Vagina (tissue), 2 donors: ENCODE measurements around the gene PHF10. TPM values are rescaled to one million over a fixed set of nuclear protein-coding genes. Genes with fewer than 3 reads are reported as not detected.

Experiments
- DNase-seq, 2 donors: peaks; one replicate each; pipeline ENCODE4 v3.0.0-alpha.2; 2017; ENCODE audit errors: extremely low spot score in 2 of 2
- H3K27ac ChIP-seq: fragments of 200-600 bp; sonication (generic); one replicate; pipeline ENCODE4 v1.5.1; 2019
- H3K27me3 ChIP-seq: fragments of 200-600 bp; sonication (generic); one replicate; pipeline ENCODE4 v1.5.1; 2019
- H3K36me3 ChIP-seq, 2 donors: fragments of 200-600 bp; sonication (generic); one replicate each; pipeline ENCODE4 v1.5.1; 2017 to 2019
- H3K4me1 ChIP-seq: fragments of 200-600 bp; sonication (generic); one replicate; pipeline ENCODE4 v1.5.1; 2019
- H3K4me3 ChIP-seq, 2 donors: fragments of 200-600 bp; sonication (generic); 1 replicate in 1 of 2; 2 replicates in 1 of 2; pipeline ENCODE4 v1.5.1; 2016 to 2019
- H3K9me3 ChIP-seq: fragments of 200-600 bp; sonication (generic); one replicate; pipeline ENCODE4 v1.5.1; 2019
- POLR2A ChIP-seq, 2 donors: fragments of 450-650 bp; IDR thresholded peaks; one replicate each; pipeline ENCODE4 v1.6.1; 2017; ENCODE audit warnings: antibody characterized with exemption in 2 of 2, mild to moderate bottlenecking in 2 of 2, moderate library complexity in 2 of 2
- POLR2AphosphoS5 ChIP-seq, 2 donors: sonication (generic); formaldehyde crosslinking; IDR thresholded peaks; one replicate each; pipeline ENCODE4 v1.9.0; 2017; ENCODE audit warnings: antibody characterized with exemption in 2 of 2, mild to moderate bottlenecking in 2 of 2, low read depth in 1 of 2; ENCODE audit not compliant: insufficient read depth in 1 of 2
- intact Hi-C: fragments of 100-400 bp; cut with DNase I; formaldehyde crosslinking; loops from one replicate; pipeline ENCODE4 v1.15.1; 2023
- total RNA-seq: library from RNA; depleted of rRNA; stranded (reverse); fragments of >200 nt; gene quantifications from one replicate; pipeline ENCODE4 v1.2.3, GENCODE V29; 2016
- TF ChIP-seq, protein P1 (sequence below), 3 experiments: fragments of 450-650 bp in 2 of 3; fragments of 200-600 bp in 1 of 3; sonication (generic) in 1 of 3; IDR thresholded peaks; one replicate each; pipeline ENCODE4 v1.5.1; 2017 to 2019; ENCODE audit warnings: antibody characterized with exemption in 3 of 3, mild to moderate bottlenecking in 2 of 3, moderate library complexity in 2 of 3

The PHF10 gene
- total RNA-seq, 1 donor from 2014 or later: 54.8 TPM

DNA sequence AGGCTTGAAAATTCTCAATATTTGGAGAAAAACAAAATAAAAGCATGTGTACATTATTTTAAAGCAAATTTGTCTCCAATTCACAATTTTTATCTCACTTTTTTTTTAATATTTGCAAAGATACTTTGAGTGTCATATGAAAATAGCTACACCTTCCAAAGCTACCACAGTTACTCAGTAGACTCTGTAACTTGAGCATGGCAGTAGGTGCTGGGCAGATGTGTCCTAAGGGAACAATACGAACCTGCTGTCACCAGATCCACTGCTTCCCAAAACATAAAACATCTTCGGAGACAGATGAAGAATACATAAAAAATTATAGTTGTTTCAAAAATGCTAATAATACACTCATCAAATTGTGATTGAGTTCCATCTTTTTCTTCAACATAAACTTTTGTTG is 33.0 kb downstream of the PHF10 start:
- H3K27ac ChIP-seq: no peak overlapping the region
- no peaks in the 10 kb centered on the region for H3K27me3 ChIP-seq
- H3K4me3 ChIP-seq: no peak overlapping the region
- no peaks in the 10 kb centered on the region for H3K9me3 ChIP-seq
- TF ChIP-seq POLR2AphosphoS5 (IDR thresholded peaks at IDR 0.05; ENCODE audit: insufficient read depth in 1 of 2, low read depth in 1 of 2) (no peak), POLR2A (IDR thresholded peaks at IDR 0.05) (no peak)
- no peaks in the 10 kb centered on the region for H3K4me1 ChIP-seq
- intact Hi-C loops: no loop called here
- peaks cover 1 to 20% of the 10 kb centered on the region in 2 donors for H3K36me3 ChIP-seq
- no peak for DNase-seq

DNA sequence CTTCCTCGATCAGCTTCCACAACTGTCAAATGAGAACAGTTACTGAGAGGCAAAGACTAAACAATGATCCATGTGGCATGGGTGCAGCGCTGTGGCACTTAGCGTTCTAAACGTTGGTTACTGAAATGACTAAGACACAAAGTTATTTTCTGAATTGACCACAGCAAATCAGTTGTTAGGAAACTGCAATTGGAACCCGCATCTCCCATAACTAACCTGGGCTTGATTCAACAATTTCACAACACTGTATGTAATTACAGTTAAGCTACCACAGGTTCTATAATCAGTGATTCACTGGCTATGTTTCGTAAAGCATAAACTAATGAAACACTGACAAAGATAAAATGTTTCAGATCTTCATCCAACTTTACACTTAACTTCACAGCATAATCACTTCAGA is 35.0 kb downstream of the PHF10 start:
- Histone ChIP-seq H3K4me3 (no peak overlapping the region), H3K27ac (no peak overlapping the region), H3K4me1 (no peaks in the 10 kb centered on the region), H3K36me3 (peaks cover 3 to 28% of the 10 kb centered on the region in 2 donors), H3K27me3 (no peaks in the 10 kb centered on the region), H3K9me3 (peaks cover 8% of the 10 kb centered on the region)
- TF ChIP-seq POLR2A (IDR thresholded peaks at IDR 0.05): no peak
- TF ChIP-seq, protein P1, sequence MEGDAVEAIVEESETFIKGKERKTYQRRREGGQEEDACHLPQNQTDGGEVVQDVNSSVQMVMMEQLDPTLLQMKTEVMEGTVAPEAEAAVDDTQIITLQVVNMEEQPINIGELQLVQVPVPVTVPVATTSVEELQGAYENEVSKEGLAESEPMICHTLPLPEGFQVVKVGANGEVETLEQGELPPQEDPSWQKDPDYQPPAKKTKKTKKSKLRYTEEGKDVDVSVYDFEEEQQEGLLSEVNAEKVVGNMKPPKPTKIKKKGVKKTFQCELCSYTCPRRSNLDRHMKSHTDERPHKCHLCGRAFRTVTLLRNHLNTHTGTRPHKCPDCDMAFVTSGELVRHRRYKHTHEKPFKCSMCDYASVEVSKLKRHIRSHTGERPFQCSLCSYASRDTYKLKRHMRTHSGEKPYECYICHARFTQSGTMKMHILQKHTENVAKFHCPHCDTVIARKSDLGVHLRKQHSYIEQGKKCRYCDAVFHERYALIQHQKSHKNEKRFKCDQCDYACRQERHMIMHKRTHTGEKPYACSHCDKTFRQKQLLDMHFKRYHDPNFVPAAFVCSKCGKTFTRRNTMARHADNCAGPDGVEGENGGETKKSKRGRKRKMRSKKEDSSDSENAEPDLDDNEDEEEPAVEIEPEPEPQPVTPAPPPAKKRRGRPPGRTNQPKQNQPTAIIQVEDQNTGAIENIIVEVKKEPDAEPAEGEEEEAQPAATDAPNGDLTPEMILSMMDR (IDR thresholded peaks at IDR 0.05): no peak
- no peak for TF ChIP-seq POLR2AphosphoS5 (IDR thresholded peaks at IDR 0.05; ENCODE audit: insufficient read depth in 1 of 2, low read depth in 1 of 2)
- DNase-seq: no peak
- intact Hi-C loops: no loop called here

DNA sequence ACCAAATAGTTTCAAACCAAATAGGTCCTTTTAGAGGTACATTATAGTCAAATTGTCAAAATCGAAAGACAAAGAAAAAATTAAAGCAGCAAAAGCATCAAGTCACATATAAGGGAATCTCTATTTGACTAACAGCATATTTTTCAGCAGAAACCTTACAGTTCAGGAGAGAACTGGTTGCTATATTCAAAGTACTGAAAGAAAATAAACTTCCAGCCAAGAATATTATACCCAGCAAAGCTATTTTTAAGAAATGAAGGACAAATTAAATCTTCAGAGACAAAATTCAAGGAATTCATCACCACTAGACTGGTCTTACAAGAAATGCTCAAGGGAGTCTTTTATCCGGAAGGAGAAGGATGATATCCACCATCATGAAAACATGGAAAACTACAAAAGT is 38.4 kb downstream of the PHF10 start:
- DNase-seq: no peak
- Histone ChIP-seq H3K4me1 (no peaks in the 10 kb centered on the region), H3K27me3 (no peaks in the 10 kb centered on the region), H3K36me3 (peaks cover 3 to 41% of the 10 kb centered on the region in 2 donors), H3K27ac (no peak overlapping the region), H3K9me3 (peaks cover 8% of the 10 kb centered on the region), H3K4me3 (no peak overlapping the region)
- no peak for TF ChIP-seq POLR2A (IDR thresholded peaks at IDR 0.05)
- TF ChIP-seq POLR2AphosphoS5 (IDR thresholded peaks at IDR 0.05; ENCODE audit: insufficient read depth in 1 of 2, low read depth in 1 of 2): no peak
- TF ChIP-seq, protein P1 (IDR thresholded peaks at IDR 0.05): no peak
- intact Hi-C loops: no loop called here

DNA sequence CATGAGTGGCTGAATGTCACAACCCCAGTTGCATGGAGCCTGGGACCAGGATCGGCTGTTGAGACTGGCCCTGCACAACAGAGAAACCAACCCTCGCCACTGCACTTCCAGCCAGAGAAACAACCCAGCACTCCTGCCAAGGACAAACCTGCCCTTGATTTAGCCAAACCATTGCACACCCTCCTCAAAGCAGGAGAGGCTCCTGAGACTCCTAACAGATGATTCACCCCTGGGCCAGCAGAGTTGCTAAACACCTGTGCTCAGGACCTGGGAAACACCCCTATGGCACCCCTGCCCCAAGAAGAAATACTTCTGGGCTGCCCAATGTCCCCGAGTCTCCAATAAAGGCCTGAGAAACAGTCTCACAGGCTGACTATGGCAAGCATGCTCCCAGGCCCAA is 40.2 kb downstream of the PHF10 start:
- DNase-seq: no peak
- H3K27me3 ChIP-seq: no peaks in the 10 kb centered on the region
- H3K4me1 ChIP-seq: no peaks in the 10 kb centered on the region
- H3K36me3 ChIP-seq: peaks cover 3 to 47% of the 10 kb centered on the region in 2 donors
- peaks cover 8% of the 10 kb centered on the region for H3K9me3 ChIP-seq
- no peak overlapping the region for H3K4me3 ChIP-seq
- H3K27ac ChIP-seq: no peak overlapping the region
- TF ChIP-seq, protein P1 (IDR thresholded peaks at IDR 0.05): no peak
- TF ChIP-seq POLR2AphosphoS5 (IDR thresholded peaks at IDR 0.05; ENCODE audit: insufficient read depth in 1 of 2, low read depth in 1 of 2): no peak
- TF ChIP-seq POLR2A (IDR thresholded peaks at IDR 0.05): no peak
- intact Hi-C loops: no loop called here

DNA sequence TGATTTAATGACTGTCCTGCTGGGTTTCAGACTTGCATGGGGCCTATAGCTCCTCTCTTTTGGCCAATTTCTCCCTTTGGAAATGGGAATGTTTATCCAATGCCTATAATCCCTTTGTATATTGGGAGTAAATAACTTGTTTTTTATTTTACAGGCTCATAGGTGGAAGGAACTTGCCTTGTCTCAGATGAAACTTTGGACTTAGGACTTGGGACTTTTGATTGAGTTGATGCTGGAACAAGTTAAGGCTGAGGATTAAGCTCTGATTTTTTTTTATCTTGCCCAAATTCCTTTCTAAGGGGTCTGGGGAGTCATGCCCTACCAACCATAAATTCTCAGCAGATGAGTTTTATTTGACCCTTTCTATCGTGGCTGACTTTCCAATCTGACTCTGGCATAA is 46.0 kb downstream of the PHF10 start:
- TF ChIP-seq, protein P1 (IDR thresholded peaks at IDR 0.05): no peak
- TF ChIP-seq POLR2A (IDR thresholded peaks at IDR 0.05) (no peak), POLR2AphosphoS5 (IDR thresholded peaks at IDR 0.05; ENCODE audit: insufficient read depth in 1 of 2, low read depth in 1 of 2) (no peak)
- Histone ChIP-seq H3K9me3 (no peaks in the 10 kb centered on the region), H3K4me1 (no peaks in the 10 kb centered on the region), H3K4me3 (no peak overlapping the region), H3K27me3 (no peaks in the 10 kb centered on the region), H3K27ac (no peak overlapping the region), H3K36me3 (peaks cover 0 to 19% of the 10 kb centered on the region in 2 donors)
- intact Hi-C loops: no loop called here
- DNase-seq: no peak
